Endothelial cell of umbilical vein (primary cell): ENCODE measurements around the gene USH1C. TPM values are rescaled to one million over a fixed set of nuclear protein-coding genes. Genes with fewer than 3 reads are reported as not detected.

Experiments
- BruUV-seq: library from RNA; stranded (reverse); fragments of 400-500 nt; replicated peaks from 2 replicates; lab custom pipeline; 2021; lab: Mats Ljungman, UMichigan
- CTCF ChIA-PET: fragments of 300-600, 350-600 bp; sonication (Branson Sonifier 250); formaldehyde crosslinking; loops from one replicate; lab custom pipeline; 2021; ENCODE audit warnings: antibody characterized with exemption, inconsistent platforms; lab: Charles Lee
- POLR2A ChIA-PET: fragments of 300-600, 350-600 bp; sonication (Branson Sonifier 250); formaldehyde crosslinking; loops from one replicate; lab custom pipeline; 2021; ENCODE audit warnings: antibody characterized with exemption, inconsistent platforms; lab: Charles Lee
- DNase-seq: peaks from one replicate; pipeline ENCODE4 v3.0.0-alpha.2; 2011; ENCODE audit warnings: low read depth, low spot score
- FAIRE-seq: peaks from 2 replicates; lab custom pipeline; 2011; peaks lifted over from hg19 to GRCh38; lab: Jason Lieb, UNC
- H2AFZ ChIP-seq: 2 replicates; pipeline ENCODE4 v1.6.0; 2012; ENCODE audit warnings: low read depth, low read length, control low read depth, inconsistent platforms
- H3K27ac ChIP-seq: 2 replicates; pipeline ENCODE4 v1.5.1; 2011; ENCODE audit warnings: low read depth, mild to moderate bottlenecking, control low read depth, low read length, moderate library complexity; ENCODE audit not compliant: insufficient read depth
- H3K27me3 ChIP-seq, 2 experiments: 2 replicates each; pipeline versions ENCODE4 v1.6.0 to v1.6.1; 2011; ENCODE audit warnings: low read length in 2 of 2, mixed read lengths in 1 of 2; ENCODE audit not compliant: control insufficient read depth in 2 of 2, insufficient read depth in 2 of 2
- H3K36me3 ChIP-seq, 2 experiments: 2 replicates in 1 of 2; 3 replicates in 1 of 2; pipeline ENCODE4 v1.5.1; 2011; ENCODE audit warnings: low read length in 2 of 2, mild to moderate bottlenecking in 1 of 2, moderate library complexity in 1 of 2; ENCODE audit not compliant: control insufficient read depth in 2 of 2, insufficient read depth in 2 of 2; ENCODE audit errors: extremely low read depth in 1 of 2
- H3K4me1 ChIP-seq: 3 replicates; pipeline ENCODE4 v1.5.1; 2011; ENCODE audit warnings: mild to moderate bottlenecking, low read length; ENCODE audit not compliant: control insufficient read depth, insufficient read depth; ENCODE audit errors: extremely low read depth
- H3K4me2 ChIP-seq: 2 replicates; pipeline ENCODE4 v1.6.1; 2011; ENCODE audit warnings: low read length, control low read depth, mixed read lengths; ENCODE audit not compliant: insufficient read depth
- H3K4me3 ChIP-seq, 3 experiments: fragments of 200-600 bp in 1 of 3; sonication (generic), shearing (Covaris generic) in 1 of 3; replicated peaks in 1 of 3; 2 replicates each; pipeline ENCODE4 v1.5.1; 2011 to 2016; ENCODE audit warnings: control low read depth in 3 of 3, low read length in 3 of 3, mild to moderate bottlenecking in 2 of 3, inconsistent platforms in 1 of 3, low read depth in 1 of 3, moderate library complexity in 1 of 3; ENCODE audit not compliant: insufficient read depth in 1 of 3
- H3K79me2 ChIP-seq: 2 replicates; pipeline ENCODE4 v1.6.0; 2012; ENCODE audit warnings: low read length, inconsistent platforms; ENCODE audit not compliant: control insufficient read depth, insufficient read depth
- H3K9ac ChIP-seq: replicated peaks from 2 replicates; pipeline ENCODE3; 2011; ENCODE audit warnings: low read length, control low read depth; ENCODE audit not compliant: insufficient read depth; ENCODE audit errors: extremely low read depth
- H3K9me1 ChIP-seq: replicated peaks from 3 replicates; pipeline ENCODE4 v1.6.0; 2011; ENCODE audit warnings: mild to moderate bottlenecking, low read length; ENCODE audit not compliant: control insufficient read depth, insufficient read depth; ENCODE audit errors: extremely low read depth
- H3K9me3 ChIP-seq: replicated peaks from 2 replicates; pipeline ENCODE4 v1.5.1; 2012; ENCODE audit warnings: low read length, inconsistent platforms; ENCODE audit not compliant: control insufficient read depth, insufficient read depth
- H4K20me1 ChIP-seq: replicated peaks from 2 replicates; pipeline ENCODE3; 2011; ENCODE audit warnings: mild to moderate bottlenecking, low read length; ENCODE audit not compliant: control insufficient read depth, insufficient read depth; ENCODE audit errors: extremely low read depth
- EZH2 ChIP-seq: IDR thresholded peaks from 2 replicates; pipeline ENCODE4 v1.6.1; 2012; ENCODE audit warnings: borderline replicate concordance, low read depth, mild to moderate bottlenecking, moderate library complexity, low read length, inconsistent platforms; ENCODE audit not compliant: severe bottlenecking
- FOS ChIP-seq: IDR thresholded peaks from 2 replicates; pipeline ENCODE4 v1.6.1; 2011; ENCODE audit warnings: mild to moderate bottlenecking, low read length, moderate library complexity, borderline replicate concordance; ENCODE audit not compliant: insufficient read depth
- GATA2 ChIP-seq: IDR thresholded peaks from 2 replicates; pipeline ENCODE4 v1.7.0; 2011; ENCODE audit warnings: low read depth, mild to moderate bottlenecking, moderate library complexity, mixed read lengths, low read length; ENCODE audit not compliant: insufficient read length, insufficient read depth
- JUN ChIP-seq: IDR thresholded peaks from 2 replicates; pipeline ENCODE4 v1.6.1; 2011; ENCODE audit warnings: borderline replicate concordance, low read depth; ENCODE audit not compliant: insufficient read length, insufficient read depth
- MYC ChIP-seq: IDR thresholded peaks from one replicate; pipeline ENCODE4 v1.6.1; 2011; ENCODE audit warnings: mild to moderate bottlenecking, low read depth, low read length
- POLR2A ChIP-seq: IDR thresholded peaks from 2 replicates; pipeline ENCODE4 v1.6.1; 2012; ENCODE audit warnings: low read depth, mild to moderate bottlenecking, control low read depth, low read length
- POLR2AphosphoS5 ChIP-seq: IDR thresholded peaks from 2 replicates; pipeline ENCODE4 v1.6.1; 2012; ENCODE audit warnings: low read depth, mild to moderate bottlenecking, control low read depth, low read length, moderate library complexity; ENCODE audit not compliant: insufficient read depth
- dilution Hi-C: fragments of 300-500 bp; cut with MboI; formaldehyde crosslinking; loops from one replicate; pipeline ENCODE4 v1.15.0; 2019; ENCODE audit warnings: low sequenced_read_pairs; ENCODE audit not compliant: extremely low pct_ligation_motif_present
- intact Hi-C: fragments of 100-400 bp; cut with micrococcal nuclease; formaldehyde crosslinking; loops from one replicate; pipeline ENCODE4 v1.10.0; 2022
- polyA plus RNA-seq, 4 experiments: library from polyadenylated mRNA; depleted of rRNA in 3 of 4; stranded (reverse) in 3 of 4; unstranded in 1 of 4; fragments of >200 nt; gene quantifications; 2 replicates each; pipeline versions ENCODE4 v1.2.1 to v1.2.3, GENCODE V29; 2011 to 2012; ENCODE audit warnings: missing spikeins in 1 of 4
- total RNA-seq: library from RNA; stranded (reverse); gene quantifications from 2 replicates; pipeline ENCODE4 v1.2.3, GENCODE V29; 2021
- TF ChIP-seq, protein P1 (sequence below): IDR thresholded peaks from 2 replicates; pipeline ENCODE4 v1.6.1; 2011; ENCODE audit not compliant: insufficient read depth, insufficient read length
- TF ChIP-seq, protein P2 (sequence below), 2 donors: IDR thresholded peaks; 1 replicate in 1 of 2; 2 replicates in 1 of 2; pipeline ENCODE4 v1.5.1; 2011; ENCODE audit warnings: low read length in 2 of 2, mild to moderate bottlenecking in 2 of 2, moderate library complexity in 2 of 2, control low read depth in 1 of 2, inconsistent platforms in 1 of 2, low read depth in 1 of 2; ENCODE audit not compliant: insufficient read depth in 1 of 2; ENCODE audit errors: extremely low read depth in 1 of 2

USH1C gene
- total and polyA plus RNA-seq, 2 donors (not counting 3 experiments of a cell fraction or from before 2014, with no cell fraction given) = not detected

DNA sequence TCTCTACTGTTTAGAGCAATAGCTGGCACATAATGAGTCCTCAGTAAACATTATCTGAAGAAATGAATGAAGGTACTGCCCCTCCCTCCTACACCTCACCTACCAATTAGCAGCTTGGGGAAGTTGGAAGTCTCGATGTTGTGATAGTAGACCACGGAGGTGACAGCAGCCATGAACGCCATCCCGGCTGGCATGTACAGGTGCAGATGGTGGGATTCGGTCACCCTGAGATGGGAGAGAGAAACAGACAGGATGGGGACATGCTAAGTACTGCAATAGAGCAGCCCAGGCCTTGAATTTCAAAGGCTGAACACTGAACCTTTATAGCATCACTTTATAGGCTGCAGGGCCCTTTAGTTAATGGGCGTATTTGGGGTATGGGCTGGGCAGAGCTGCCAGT lies 74.2 kb downstream of the USH1C start:
- Histone ChIP-seq H3K4me2 (no peak overlapping the region), H3K27me3 (peaks cover 17 to 19% of the 10 kb centered on the region in 2 experiments), H4K20me1 (no peaks in the 10 kb centered on the region), H3K79me2 (no peaks in the 10 kb centered on the region), H3K4me3 (no peak overlapping the region), H3K4me1 (no peaks in the 10 kb centered on the region), H3K27ac (no peak overlapping the region), H2AFZ (no peak overlapping the region), H3K9me1 (no peaks in the 10 kb centered on the region), H3K9ac (no peak overlapping the region), H3K9me3 (no peaks in the 10 kb centered on the region), H3K36me3 (no peaks in the 10 kb centered on the region)
- FAIRE-seq (no peak), DNase-seq (no peak)
- BruUV-seq = no TSS peak
- dilution Hi-C loops = no loop called here
- intact Hi-C loops = no loop called here
- CTCF ChIA-PET = interaction anchor here (1.5 kb wide), 1 partner anchor 20 kb away, joined by 3 read pairs; no protein-coding TSS in a partner anchor
- TF ChIP-seq, protein P1, sequence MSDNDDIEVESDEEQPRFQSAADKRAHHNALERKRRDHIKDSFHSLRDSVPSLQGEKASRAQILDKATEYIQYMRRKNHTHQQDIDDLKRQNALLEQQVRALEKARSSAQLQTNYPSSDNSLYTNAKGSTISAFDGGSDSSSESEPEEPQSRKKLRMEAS = no peak
- no peak for TF ChIP-seq MYC
- TF ChIP-seq JUN = no peak
- TF ChIP-seq POLR2A = no peak
- no peak for TF ChIP-seq FOS
- no peak for TF ChIP-seq POLR2AphosphoS5
- POLR2A ChIA-PET = no interaction called here

DNA sequence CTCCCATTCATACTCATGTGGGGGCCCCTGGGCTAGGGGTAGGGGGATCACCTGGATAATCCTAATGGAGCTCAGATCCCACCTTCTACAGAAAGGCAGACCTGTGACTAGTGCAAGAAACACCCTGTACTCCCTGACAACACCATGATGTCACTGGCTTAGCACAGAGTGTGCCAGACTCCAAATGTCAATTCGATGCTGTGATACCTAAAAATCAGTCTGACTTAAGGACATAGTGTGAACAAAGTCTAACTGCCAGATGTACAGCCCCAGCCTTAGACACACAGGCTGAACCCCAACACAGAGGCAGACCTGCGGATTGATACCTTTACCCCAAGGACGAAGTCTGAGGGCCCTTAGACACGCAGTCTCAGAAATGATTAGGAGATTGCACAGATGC lies 76.1 kb downstream of the USH1C start:
- FAIRE-seq (no peak), DNase-seq (no peak)
- H3K4me2 ChIP-seq = no peak overlapping the region
- no peaks in the 10 kb centered on the region for H3K9me1 ChIP-seq
- BruUV-seq = no TSS peak
- no peak overlapping the region for H3K9ac ChIP-seq
- peaks cover 2 to 7% of the 10 kb centered on the region in 2 experiments for H3K27me3 ChIP-seq
- H4K20me1 ChIP-seq = no peaks in the 10 kb centered on the region
- H3K36me3 ChIP-seq = no peaks in the 10 kb centered on the region
- H3K4me1 ChIP-seq = no peaks in the 10 kb centered on the region
- no peaks in the 10 kb centered on the region for H3K79me2 ChIP-seq
- ChIA-PET CTCF (interaction anchor here (0.8 kb wide), 1 partner anchor 36 kb away, joined by 3 read pairs; no protein-coding TSS in a partner anchor), POLR2A (no interaction called here)
- no peak overlapping the region for H3K4me3 ChIP-seq
- dilution Hi-C loops = no loop called here
- intact Hi-C loops = no loop called here
- no peak overlapping the region for H3K27ac ChIP-seq
- TF ChIP-seq JUN (no peak), GATA2 (no peak), POLR2A (no peak), EZH2 (no peak), MYC (no peak), FOS (no peak), POLR2AphosphoS5 (no peak)
- TF ChIP-seq, protein P1 = no peak
- TF ChIP-seq, protein P2, sequence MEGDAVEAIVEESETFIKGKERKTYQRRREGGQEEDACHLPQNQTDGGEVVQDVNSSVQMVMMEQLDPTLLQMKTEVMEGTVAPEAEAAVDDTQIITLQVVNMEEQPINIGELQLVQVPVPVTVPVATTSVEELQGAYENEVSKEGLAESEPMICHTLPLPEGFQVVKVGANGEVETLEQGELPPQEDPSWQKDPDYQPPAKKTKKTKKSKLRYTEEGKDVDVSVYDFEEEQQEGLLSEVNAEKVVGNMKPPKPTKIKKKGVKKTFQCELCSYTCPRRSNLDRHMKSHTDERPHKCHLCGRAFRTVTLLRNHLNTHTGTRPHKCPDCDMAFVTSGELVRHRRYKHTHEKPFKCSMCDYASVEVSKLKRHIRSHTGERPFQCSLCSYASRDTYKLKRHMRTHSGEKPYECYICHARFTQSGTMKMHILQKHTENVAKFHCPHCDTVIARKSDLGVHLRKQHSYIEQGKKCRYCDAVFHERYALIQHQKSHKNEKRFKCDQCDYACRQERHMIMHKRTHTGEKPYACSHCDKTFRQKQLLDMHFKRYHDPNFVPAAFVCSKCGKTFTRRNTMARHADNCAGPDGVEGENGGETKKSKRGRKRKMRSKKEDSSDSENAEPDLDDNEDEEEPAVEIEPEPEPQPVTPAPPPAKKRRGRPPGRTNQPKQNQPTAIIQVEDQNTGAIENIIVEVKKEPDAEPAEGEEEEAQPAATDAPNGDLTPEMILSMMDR (IDR thresholded peaks at IDR 0.05; ENCODE audit: extremely low read depth in 1 of 2, insufficient read depth in 1 of 2, low read depth in 1 of 2, low read length in 2 of 2) = no peak
- no peak overlapping the region for H2AFZ ChIP-seq
- H3K9me3 ChIP-seq = no peaks in the 10 kb centered on the region
